Gastrocnemius medialis (tissue), 4 donors: ENCODE data around the gene HS3ST4. TPM values are rescaled to one million over a fixed set of nuclear protein-coding genes. Genes with fewer than 3 reads are reported as not detected.

Source experiments
- ATAC-seq, 2 donors: fragments of 150-250 bp; one replicate each; pipeline ENCODE4 v1.9.1; 2016
- DNase-seq, 2 donors: peaks; one replicate each; pipeline ENCODE4 v3.0.0-alpha.2; 2019
- H3K27ac ChIP-seq, 4 donors: fragments of 200-600 bp; sonication (generic); 1 replicate in 1 of 4; 2 replicates in 3 of 4; pipeline ENCODE4 v1.5.1; 2016 to 2018; ENCODE audit warnings: mild to moderate bottlenecking in 2 of 4, moderate library complexity in 1 of 4
- H3K27me3 ChIP-seq, 3 donors: fragments of 200-600 bp; sonication (generic) in 2 of 3; 1 replicate in 1 of 3; 2 replicates in 2 of 3; pipeline versions ENCODE4 v1.5.1 to v1.6.0; 2016 to 2019; ENCODE audit warnings: mild to moderate bottlenecking in 1 of 3, moderate library complexity in 1 of 3
- H3K36me3 ChIP-seq, 2 donors: fragments of 200-600 bp; sonication (generic) in 1 of 2; one replicate each; pipeline ENCODE4 v1.5.1; 2017 to 2018
- H3K4me1 ChIP-seq, 2 donors: fragments of 200-600 bp; sonication (generic) in 1 of 2; one replicate each; pipeline ENCODE4 v1.5.1; 2016 to 2017; ENCODE audit warnings: mild to moderate bottlenecking in 2 of 2
- H3K4me3 ChIP-seq, 4 donors: fragments of 200-600 bp; sonication (generic) in 3 of 4; 1 replicate in 1 of 4; 2 replicates in 3 of 4; pipeline ENCODE4 v1.5.1; 2016 to 2019; ENCODE audit warnings: mild to moderate bottlenecking in 2 of 4
- H3K9me3 ChIP-seq, 3 donors: fragments of 200-600 bp; sonication (generic) in 2 of 3; 1 replicate in 1 of 3; 2 replicates in 2 of 3; pipeline ENCODE4 v1.5.1; 2016 to 2019
- POLR2A ChIP-seq, 2 donors: fragments of 450-650 bp; IDR thresholded peaks; one replicate each; pipeline ENCODE4 v1.6.1; 2017; ENCODE audit warnings: antibody characterized with exemption in 2 of 2, mild to moderate bottlenecking in 2 of 2, moderate library complexity in 2 of 2
- in situ Hi-C, 4 donors: fragments of 200-750 bp; cut with MboI; loops; one replicate each; pipeline versions ENCODE4 v1.15.0 to v1.8.0; 2017; ENCODE audit warnings: low sequenced_read_pairs in 4 of 4
- intact Hi-C: fragments of 100-400 bp; cut with DNase I; formaldehyde crosslinking; loops from one replicate; pipeline ENCODE4 v1.15.1; 2023; ENCODE audit warnings: low total_unique reads
- total RNA-seq, 4 donors: library from RNA; depleted of rRNA; stranded (reverse); fragments of >200 nt; gene quantifications; one replicate each; pipeline versions ENCODE4 v1.1.0 to v1.2.3, GENCODE V29; 2016
- TF ChIP-seq, protein P1 (sequence below), 5 experiments: fragments of 450-650 bp in 3 of 5; fragments of 200-600 bp in 2 of 5; sonication (generic) in 2 of 5; IDR thresholded peaks in 4 of 5; conservative IDR thresholded peaks in 1 of 5; 1 replicate in 4 of 5; 2 replicates in 1 of 5; pipeline ENCODE4 v1.5.1; 2016 to 2019; ENCODE audit warnings: antibody characterized with exemption in 5 of 5, mild to moderate bottlenecking in 3 of 5, moderate library complexity in 3 of 5

The HS3ST4 gene
- total RNA-seq, 4 donors from 2014 or later: not detected

DNA sequence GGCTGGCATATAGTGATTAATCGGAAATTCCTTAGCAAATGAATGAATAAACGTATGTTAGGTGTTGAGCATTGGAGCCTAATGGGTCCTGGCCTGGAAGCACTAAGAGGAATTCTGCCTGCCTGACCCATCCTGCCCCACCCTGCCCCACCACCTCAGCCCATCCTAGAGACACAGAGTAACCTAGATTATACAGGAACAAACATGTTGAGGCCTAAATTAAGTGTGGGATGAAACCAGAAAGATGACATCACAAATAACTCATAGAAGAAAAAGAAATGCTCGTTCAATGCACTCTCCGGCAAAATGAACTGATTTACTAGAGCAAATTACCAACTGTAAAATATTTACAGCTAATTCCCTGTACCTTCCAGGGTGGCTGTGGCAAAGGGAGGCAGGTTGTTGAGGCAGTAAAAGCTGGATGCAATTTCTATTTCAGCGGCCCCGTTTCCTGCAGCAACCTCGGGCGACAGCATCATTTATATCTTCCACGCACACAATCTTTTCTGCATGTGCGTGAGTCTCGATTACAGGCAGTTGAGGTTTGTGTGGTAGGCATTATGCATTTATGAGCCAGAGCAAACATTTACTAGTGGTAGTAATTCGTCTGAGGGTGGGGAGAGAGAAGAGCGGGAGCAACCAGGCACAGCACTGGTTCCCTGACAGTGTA is 417.2 kb downstream of the HS3ST4 start:
- intact Hi-C loops (no loop called here), in situ Hi-C loops (no loop called here)
- H3K4me1 ChIP-seq: no peaks in the 10 kb centered on the region
- H3K9me3 ChIP-seq: no peaks in the 10 kb centered on the region
- no peak overlapping the region for H3K27ac ChIP-seq
- no peak overlapping the region for H3K4me3 ChIP-seq
- no peaks in the 10 kb centered on the region for H3K36me3 ChIP-seq
- DNase-seq (no peak), ATAC-seq (no peak)
- H3K27me3 ChIP-seq: no peaks in the 10 kb centered on the region
- TF ChIP-seq POLR2A (IDR thresholded peaks at IDR 0.05): no peak
- TF ChIP-seq, protein P1, sequence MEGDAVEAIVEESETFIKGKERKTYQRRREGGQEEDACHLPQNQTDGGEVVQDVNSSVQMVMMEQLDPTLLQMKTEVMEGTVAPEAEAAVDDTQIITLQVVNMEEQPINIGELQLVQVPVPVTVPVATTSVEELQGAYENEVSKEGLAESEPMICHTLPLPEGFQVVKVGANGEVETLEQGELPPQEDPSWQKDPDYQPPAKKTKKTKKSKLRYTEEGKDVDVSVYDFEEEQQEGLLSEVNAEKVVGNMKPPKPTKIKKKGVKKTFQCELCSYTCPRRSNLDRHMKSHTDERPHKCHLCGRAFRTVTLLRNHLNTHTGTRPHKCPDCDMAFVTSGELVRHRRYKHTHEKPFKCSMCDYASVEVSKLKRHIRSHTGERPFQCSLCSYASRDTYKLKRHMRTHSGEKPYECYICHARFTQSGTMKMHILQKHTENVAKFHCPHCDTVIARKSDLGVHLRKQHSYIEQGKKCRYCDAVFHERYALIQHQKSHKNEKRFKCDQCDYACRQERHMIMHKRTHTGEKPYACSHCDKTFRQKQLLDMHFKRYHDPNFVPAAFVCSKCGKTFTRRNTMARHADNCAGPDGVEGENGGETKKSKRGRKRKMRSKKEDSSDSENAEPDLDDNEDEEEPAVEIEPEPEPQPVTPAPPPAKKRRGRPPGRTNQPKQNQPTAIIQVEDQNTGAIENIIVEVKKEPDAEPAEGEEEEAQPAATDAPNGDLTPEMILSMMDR (IDR thresholded peaks at IDR 0.05 in 4 of 5, conservative IDR thresholded peaks at IDR 0.05 in 1 of 5): no peak

DNA sequence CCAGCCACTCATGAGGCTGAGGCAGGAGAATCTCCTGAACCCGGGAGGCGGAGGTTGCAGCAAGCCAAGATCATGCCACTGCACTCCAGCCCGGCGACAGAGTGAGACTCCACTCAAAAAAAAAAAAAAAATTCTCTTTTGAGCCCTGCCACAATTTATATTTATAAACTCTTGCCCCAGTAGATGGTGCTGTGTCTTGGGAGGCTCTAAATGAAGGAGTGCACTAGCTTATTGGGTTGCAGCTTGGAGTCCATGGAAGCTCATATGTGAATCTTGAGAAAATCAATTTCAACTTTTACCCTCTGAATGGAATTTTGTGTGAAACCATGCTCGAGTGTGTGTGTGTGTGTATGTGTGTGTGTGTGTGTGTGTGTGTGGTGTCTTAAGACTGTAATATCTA is 420.1 kb downstream of the HS3ST4 start:
- H3K9me3 ChIP-seq: no peaks in the 10 kb centered on the region
- H3K4me3 ChIP-seq: no peak overlapping the region
- H3K27ac ChIP-seq: no peak overlapping the region
- ATAC-seq: no peak
- in situ Hi-C loops (no loop called here), intact Hi-C loops (no loop called here)
- H3K36me3 ChIP-seq: no peaks in the 10 kb centered on the region
- TF ChIP-seq POLR2A (IDR thresholded peaks at IDR 0.05): no peak
- TF ChIP-seq, protein P1 (IDR thresholded peaks at IDR 0.05 in 4 of 5, conservative IDR thresholded peaks at IDR 0.05 in 1 of 5): no peak
- H3K4me1 ChIP-seq: no peaks in the 10 kb centered on the region
- no peak for DNase-seq
- H3K27me3 ChIP-seq: no peaks in the 10 kb centered on the region

DNA sequence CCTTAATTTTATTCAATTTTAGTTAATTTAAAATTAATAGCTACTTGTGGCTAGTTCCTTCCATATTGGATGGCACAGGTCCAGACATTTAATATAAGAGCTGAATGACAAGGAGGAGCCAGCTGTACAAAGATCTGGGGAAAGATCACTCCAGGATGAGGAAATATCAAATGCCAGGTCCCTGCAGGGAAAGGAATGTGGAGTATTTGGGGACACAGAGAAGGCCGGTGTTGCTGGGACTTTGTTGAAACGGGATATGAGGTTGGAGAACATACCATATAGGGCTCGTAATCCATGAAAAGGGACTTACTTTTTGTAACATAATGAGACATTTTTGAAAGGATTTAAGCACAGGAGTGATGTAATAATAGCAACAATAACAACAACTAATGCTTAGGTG is 426.8 kb downstream of the HS3ST4 start:
- DNase-seq: no peak
- no peak overlapping the region for H3K27ac ChIP-seq
- in situ Hi-C loops: no loop called here
- no peaks in the 10 kb centered on the region for H3K27me3 ChIP-seq
- no peak for ATAC-seq
- H3K4me3 ChIP-seq: no peak overlapping the region
- intact Hi-C loops: no loop called here
- no peaks in the 10 kb centered on the region for H3K36me3 ChIP-seq
- no peaks in the 10 kb centered on the region for H3K9me3 ChIP-seq
- no peaks in the 10 kb centered on the region for H3K4me1 ChIP-seq
- no peak for TF ChIP-seq POLR2A (IDR thresholded peaks at IDR 0.05)
- TF ChIP-seq, protein P1 (IDR thresholded peaks at IDR 0.05 in 4 of 5, conservative IDR thresholded peaks at IDR 0.05 in 1 of 5): no peak

DNA sequence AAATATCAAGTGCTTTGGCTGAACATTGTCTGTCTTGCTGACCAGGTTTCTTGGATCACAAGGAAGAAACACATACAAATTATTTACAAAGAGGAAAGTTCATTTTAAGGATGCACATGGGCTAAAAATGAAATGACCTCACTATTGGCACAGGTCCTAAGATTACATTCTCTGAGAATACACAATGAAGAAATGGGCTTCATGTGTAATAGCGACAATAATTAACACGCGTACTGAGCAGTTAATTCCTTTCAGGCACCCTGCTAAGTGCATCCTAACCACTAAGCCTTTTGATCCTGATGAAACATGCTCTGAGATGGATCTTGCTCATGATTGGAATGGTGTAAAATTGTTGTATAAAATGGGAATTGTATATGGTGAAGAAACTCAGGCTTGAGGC is 429.0 kb downstream of the HS3ST4 start:
- Histone ChIP-seq H3K4me3 (no peak overlapping the region), H3K4me1 (no peaks in the 10 kb centered on the region), H3K9me3 (no peaks in the 10 kb centered on the region), H3K27me3 (no peaks in the 10 kb centered on the region), H3K27ac (no peak overlapping the region), H3K36me3 (no peaks in the 10 kb centered on the region)
- ATAC-seq (no peak), DNase-seq (no peak)
- TF ChIP-seq, protein P1 (IDR thresholded peaks at IDR 0.05 in 4 of 5, conservative IDR thresholded peaks at IDR 0.05 in 1 of 5): no peak
- no peak for TF ChIP-seq POLR2A (IDR thresholded peaks at IDR 0.05)
- in situ Hi-C loops: no loop called here
- intact Hi-C loops: no loop called here

DNA sequence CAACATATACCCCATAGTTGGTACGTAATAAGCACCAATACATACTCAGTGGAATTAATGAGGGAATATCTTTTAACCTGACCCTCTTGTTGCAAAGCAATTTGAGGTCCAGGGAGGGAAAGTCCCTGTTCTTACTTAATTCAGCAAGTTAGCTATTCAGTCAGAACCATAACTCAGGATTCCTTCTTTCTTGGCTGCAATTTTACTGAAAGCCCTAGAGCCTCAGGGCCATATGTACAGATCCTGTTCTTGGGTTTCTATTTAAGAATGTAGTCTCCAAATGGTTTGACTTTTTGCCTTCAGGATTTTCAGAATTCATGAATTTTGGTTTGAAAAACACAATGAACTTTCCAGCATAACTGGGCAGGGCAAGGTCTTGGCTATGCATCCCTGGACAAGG is 436.5 kb downstream of the HS3ST4 start:
- in situ Hi-C loops: no loop called here
- H3K27ac ChIP-seq: no peak overlapping the region
- DNase-seq (no peak), ATAC-seq (no peak)
- intact Hi-C loops: no loop called here
- TF ChIP-seq, protein P1 (IDR thresholded peaks at IDR 0.05 in 4 of 5, conservative IDR thresholded peaks at IDR 0.05 in 1 of 5): no peak
- TF ChIP-seq POLR2A (IDR thresholded peaks at IDR 0.05): no peak
- H3K36me3 ChIP-seq: no peaks in the 10 kb centered on the region
- no peak overlapping the region for H3K4me3 ChIP-seq
- H3K27me3 ChIP-seq: no peaks in the 10 kb centered on the region
- no peaks in the 10 kb centered on the region for H3K9me3 ChIP-seq
- no peaks in the 10 kb centered on the region for H3K4me1 ChIP-seq
